Right kidney (tissue), 1 donor: ENCODE data around the gene PPP1R1B.

Experiments
- DNase-seq: peaks from one replicate; pipeline ENCODE4 v3.0.0-alpha.2; 2016

Gene PPP1R1B

GRCh38 chr17:39684369-39685192 is 57.8 kb downstream of the PPP1R1B start:
- no peak for DNase-seq
